ENCODE data around the gene SAMM50.

DNA sequence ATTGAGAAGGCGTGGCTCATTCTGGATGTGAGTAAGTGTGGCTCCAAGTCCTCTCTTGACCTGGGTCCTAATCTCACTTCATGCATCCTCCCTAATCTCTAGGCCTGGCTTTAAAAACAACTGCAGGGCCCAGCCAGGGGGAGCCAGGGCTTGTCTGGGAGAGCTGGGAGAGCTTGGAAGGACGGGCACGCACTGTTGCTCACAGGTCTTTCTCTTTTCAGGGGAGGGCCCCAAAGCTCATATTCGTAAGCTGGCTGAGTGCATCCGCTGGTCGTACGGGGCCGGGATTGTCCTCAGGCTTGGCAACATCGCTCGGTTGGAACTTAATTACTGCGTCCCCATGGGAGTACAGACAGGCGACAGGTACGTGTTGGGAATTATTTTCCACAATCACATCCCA lies 34.8 kb downstream of the SAMM50 start:
- no peak for TF ChIP-seq EZH2 (IDR thresholded peaks at IDR 0.05)
- TF ChIP-seq, protein P1, sequence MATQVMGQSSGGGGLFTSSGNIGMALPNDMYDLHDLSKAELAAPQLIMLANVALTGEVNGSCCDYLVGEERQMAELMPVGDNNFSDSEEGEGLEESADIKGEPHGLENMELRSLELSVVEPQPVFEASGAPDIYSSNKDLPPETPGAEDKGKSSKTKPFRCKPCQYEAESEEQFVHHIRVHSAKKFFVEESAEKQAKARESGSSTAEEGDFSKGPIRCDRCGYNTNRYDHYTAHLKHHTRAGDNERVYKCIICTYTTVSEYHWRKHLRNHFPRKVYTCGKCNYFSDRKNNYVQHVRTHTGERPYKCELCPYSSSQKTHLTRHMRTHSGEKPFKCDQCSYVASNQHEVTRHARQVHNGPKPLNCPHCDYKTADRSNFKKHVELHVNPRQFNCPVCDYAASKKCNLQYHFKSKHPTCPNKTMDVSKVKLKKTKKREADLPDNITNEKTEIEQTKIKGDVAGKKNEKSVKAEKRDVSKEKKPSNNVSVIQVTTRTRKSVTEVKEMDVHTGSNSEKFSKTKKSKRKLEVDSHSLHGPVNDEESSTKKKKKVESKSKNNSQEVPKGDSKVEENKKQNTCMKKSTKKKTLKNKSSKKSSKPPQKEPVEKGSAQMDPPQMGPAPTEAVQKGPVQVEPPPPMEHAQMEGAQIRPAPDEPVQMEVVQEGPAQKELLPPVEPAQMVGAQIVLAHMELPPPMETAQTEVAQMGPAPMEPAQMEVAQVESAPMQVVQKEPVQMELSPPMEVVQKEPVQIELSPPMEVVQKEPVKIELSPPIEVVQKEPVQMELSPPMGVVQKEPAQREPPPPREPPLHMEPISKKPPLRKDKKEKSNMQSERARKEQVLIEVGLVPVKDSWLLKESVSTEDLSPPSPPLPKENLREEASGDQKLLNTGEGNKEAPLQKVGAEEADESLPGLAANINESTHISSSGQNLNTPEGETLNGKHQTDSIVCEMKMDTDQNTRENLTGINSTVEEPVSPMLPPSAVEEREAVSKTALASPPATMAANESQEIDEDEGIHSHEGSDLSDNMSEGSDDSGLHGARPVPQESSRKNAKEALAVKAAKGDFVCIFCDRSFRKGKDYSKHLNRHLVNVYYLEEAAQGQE (IDR thresholded peaks at IDR 0.05; ENCODE audit: low read depth) = no peak
- no peak for TF ChIP-seq ZNF274 (IDR thresholded peaks at IDR 0.05; ENCODE audit: low read depth, low read length)
